Duodenal mucosa (tissue), 2 donors: ENCODE measurements around the gene KDM8.

Experiments
- H3K27ac ChIP-seq: one replicate; pipeline ENCODE4 v1.7.0; 2013; ENCODE audit warnings: low read depth, low read length
- H3K27me3 ChIP-seq, 2 donors: one replicate each; pipeline ENCODE4 v1.7.0; 2013; ENCODE audit warnings: low read length in 2 of 2, control low read depth in 1 of 2; ENCODE audit not compliant: insufficient read depth in 2 of 2, control insufficient read depth in 1 of 2
- H3K36me3 ChIP-seq, 2 donors: one replicate each; pipeline ENCODE4 v1.7.0; 2013; ENCODE audit warnings: low read length in 2 of 2, control low read depth in 1 of 2; ENCODE audit not compliant: insufficient read depth in 2 of 2, control insufficient read depth in 1 of 2
- H3K4me1 ChIP-seq, 2 donors: one replicate each; pipeline ENCODE4 v1.7.0; 2013; ENCODE audit warnings: low read length in 2 of 2, control low read depth in 1 of 2; ENCODE audit not compliant: insufficient read depth in 2 of 2, control insufficient read depth in 1 of 2
- H3K4me3 ChIP-seq, 2 donors: one replicate each; pipeline ENCODE4 v1.7.0; 2013; ENCODE audit warnings: low read length in 2 of 2, low read depth in 1 of 2
- H3K9ac ChIP-seq, 2 donors: one replicate each; pipeline ENCODE4 v1.7.0; 2013; ENCODE audit warnings: low read length in 2 of 2, low read depth in 1 of 2
- H3K9me3 ChIP-seq, 2 donors: one replicate each; pipeline ENCODE4 v1.7.0; 2013; ENCODE audit warnings: low read length in 2 of 2, control low read depth in 1 of 2; ENCODE audit not compliant: control insufficient read depth in 1 of 2

The KDM8 gene

GRCh38 chr16:27265982-27266381 is 62.7 kb downstream of the KDM8 start:
- H3K4me1 ChIP-seq, result peaks cover 6 to 9% of the 10 kb centered on the region in 2 donors
- no peak overlapping the region for H3K27ac ChIP-seq
- no peak overlapping the region for H3K4me3 ChIP-seq
- H3K9me3 ChIP-seq, result no peaks in the 10 kb centered on the region
- no peaks in the 10 kb centered on the region for H3K36me3 ChIP-seq
- no peaks in the 10 kb centered on the region for H3K27me3 ChIP-seq
- no peak overlapping the region for H3K9ac ChIP-seq

- Histone ChIP-seq H3K9me3 (no peaks in the 10 kb centered on the region), H3K27me3 (no peaks in the 10 kb centered on the region), H3K4me1 (peaks cover 6 to 9% of the 10 kb centered on the region in 2 donors), H3K36me3 (no peaks in the 10 kb centered on the region), H3K9ac (no peak overlapping the region), H3K4me3 (no peak overlapping the region), H3K27ac (no peak overlapping the region)
Observed at GRCh38 chr16:27267037-27267677, 63.8 kb downstream of the KDM8 start.

GRCh38 chr16:27268376-27269299 is 65.3 kb downstream of the KDM8 start, which contains the start of gene NSMCE1:
TSS of gene NSMCE1 (minus strand) at chr16:27268772. CDS start at chr16:27257570, 11,202 bp downstream.
- peak within 1 kb of the TSS; percentile 75 to 92 for H3K9ac ChIP-seq
- no peaks in the 10 kb centered on the region for H3K36me3 ChIP-seq
- no peaks in the 10 kb centered on the region for H3K9me3 ChIP-seq
- peaks cover 10 to 14% of the 10 kb centered on the region in 2 donors for H3K4me1 ChIP-seq
- peak within 1 kb of the TSS; percentile 60 for H3K27ac ChIP-seq
- no peaks in the 10 kb centered on the region for H3K27me3 ChIP-seq
- H3K4me3 ChIP-seq, result peak within 1 kb of the TSS; percentile 84 to 98

GRCh38 chr16:27269300-27270150 is 66.2 kb downstream of the KDM8 start:
- H3K4me3 ChIP-seq, result peak overlapping the region; percentile 84 to 98
- no peaks in the 10 kb centered on the region for H3K27me3 ChIP-seq
- peaks cover 12 to 20% of the 10 kb centered on the region in 2 donors for H3K4me1 ChIP-seq
- no peak overlapping the region for H3K27ac ChIP-seq
- peak overlapping the region in 1 of 2 donors; percentile 75 for H3K9ac ChIP-seq
- H3K36me3 ChIP-seq, result no peaks in the 10 kb centered on the region
- H3K9me3 ChIP-seq, result no peaks in the 10 kb centered on the region

- H3K36me3 ChIP-seq, result no peaks in the 10 kb centered on the region
- H3K4me1 ChIP-seq, result peaks cover 12 to 20% of the 10 kb centered on the region in 2 donors
- H3K27me3 ChIP-seq, result no peaks in the 10 kb centered on the region
- no peak overlapping the region for H3K4me3 ChIP-seq
- H3K9ac ChIP-seq, result no peak overlapping the region
- no peaks in the 10 kb centered on the region for H3K9me3 ChIP-seq
- no peak overlapping the region for H3K27ac ChIP-seq
Observed at GRCh38 chr16:27270349-27270748, 67.0 kb downstream of the KDM8 start.
